NCI-H2107 treated with DMSO at 0.1 percent for 48 hours (cell line): ENCODE measurements around the gene AKT1.
A peak's percentile ranks its signal among the peaks of the same experiment; 100 is the strongest.
"Not testable (repeated sequence)": the region's sequence is repeated elsewhere in the genome, so short reads cannot be mapped to it uniquely, and the experiment has no call there.

Source experiments
- DNase-seq: peaks from one replicate; lab custom pipeline; 2025; ENCODE audit not compliant: unreplicated experiment; lab: John Stamatoyannopoulos, UW

The AKT1 gene

DNA sequence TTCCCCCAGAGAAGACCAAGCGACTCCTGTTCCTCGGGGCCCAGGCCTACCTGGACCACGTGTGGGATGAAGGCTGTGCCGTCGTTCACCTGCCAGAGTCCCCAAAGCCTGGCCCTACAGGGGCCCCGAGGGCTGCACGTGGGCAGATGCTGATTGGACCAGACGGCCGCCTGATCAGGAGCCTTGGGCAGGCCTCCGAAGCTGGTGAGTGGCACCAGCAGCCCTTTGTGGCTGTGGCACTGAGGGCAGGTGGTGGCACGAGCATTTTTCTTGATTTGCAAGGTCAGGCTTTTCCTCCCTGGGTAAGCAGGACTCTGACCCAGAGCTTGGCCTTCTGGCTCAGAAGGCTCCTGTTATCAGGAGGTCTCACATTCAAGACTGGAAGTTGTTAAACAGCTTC is 39.9 kb downstream of the AKT1 start:
- no peak for DNase-seq

DNA sequence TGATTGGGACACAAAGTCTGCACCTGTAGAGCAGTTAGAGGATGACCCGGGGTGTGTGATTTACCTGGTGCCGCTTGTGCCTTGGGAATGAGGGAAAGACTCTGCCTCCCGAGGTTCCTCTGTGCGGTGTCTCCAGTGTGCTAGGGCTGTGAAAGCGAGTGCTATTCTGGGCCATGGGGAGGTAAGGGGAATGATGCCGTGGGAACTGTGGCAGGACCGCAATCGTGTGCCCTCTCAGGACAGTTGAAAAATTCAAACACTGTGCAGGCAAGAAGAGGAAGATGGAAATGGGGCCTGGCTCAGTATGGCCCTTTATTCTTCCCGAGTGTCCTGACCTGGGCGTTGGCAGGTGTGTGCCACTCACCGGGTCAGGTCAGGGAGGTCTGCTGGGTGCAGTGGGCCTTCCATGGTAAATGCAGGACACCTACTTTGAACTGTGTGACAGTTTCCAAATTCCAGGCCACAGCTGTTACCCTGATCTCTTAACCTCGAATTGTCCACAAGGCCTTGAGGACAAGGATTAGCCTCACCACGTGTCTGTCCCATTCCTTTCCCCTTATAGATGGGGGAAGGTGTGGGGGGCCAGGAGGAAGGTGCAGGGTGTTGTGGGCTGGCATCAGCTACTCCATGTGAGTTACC is 41.2 kb downstream of the AKT1 start:
- no peak for DNase-seq

DNA sequence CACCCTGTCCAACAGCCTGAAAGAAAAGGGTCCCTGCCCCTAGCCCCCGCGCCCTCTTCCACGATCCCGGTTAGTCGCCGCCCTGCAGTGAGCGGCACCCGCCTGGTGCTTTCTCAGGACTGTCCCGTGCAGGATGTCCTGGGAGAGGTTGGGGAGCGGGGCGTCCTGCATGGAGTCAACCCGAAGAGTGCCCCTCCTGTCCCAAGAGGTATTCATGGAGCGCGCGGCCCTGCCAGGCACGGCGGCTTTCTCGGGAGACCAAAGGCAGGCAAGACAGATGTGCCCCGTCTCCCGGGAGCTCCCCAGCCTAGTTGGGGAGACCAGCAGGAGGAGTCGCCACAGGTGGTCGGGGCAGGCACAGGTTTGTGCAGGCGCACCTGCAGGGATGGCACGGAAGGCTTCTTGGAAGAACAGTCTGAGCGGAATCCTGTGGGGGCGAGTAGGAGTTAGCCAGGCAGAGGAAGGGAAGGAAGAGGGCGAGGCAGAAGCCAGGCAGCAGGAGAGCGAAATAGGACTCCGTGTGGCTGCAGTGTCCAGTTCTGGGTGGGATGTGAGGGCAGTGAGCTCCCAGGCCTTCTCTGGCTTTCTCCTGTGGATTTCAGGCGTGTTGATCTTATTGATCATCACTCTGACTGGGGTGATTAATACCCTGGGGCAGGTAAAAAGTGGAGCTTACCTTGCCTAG is 41.9 kb downstream of the AKT1 start:
- DNase-seq: no peak

DNA sequence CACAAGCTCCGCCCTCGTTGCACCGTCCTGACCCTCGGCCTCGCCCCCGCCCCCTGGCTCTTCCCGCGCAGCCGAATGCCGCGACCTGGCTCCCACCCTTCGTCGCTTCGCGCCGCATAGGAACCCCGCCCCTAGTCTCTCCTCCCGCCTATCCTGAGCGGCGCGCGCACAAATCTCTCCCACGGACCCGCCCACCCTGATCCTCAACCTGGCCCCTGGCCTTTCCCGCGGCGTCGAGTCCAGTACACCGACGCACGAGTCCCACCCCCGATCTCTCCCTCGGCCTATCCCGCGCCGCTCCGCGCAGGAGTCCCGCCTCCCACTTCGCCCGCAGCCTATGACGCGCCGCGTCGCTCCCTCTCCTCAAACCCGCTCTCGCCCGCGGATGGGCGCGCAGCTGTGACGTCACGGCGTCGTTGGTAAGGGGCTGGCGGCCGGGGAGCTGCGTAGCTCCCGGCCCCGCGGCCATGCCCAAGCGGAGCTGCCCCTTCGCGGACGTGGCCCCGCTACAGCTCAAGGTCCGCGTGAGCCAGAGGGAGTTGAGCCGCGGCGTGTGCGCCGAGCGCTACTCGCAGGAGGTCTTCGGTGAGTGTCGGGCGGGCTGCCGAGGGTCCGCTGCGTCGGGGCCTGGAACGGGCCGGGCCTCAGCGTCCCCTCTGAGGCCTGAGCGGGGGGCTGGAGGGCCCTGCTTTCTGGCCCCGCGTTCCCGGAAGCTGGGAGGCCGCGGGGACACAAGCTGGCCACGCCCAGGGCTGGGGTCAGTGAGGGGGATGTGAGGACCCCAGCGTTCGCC is 42.6 kb downstream of the AKT1 start, which contains the start of gene SIVA1:
TSS of gene SIVA1 (plus strand) at position 413 of the 793 bp plus-strand sequence. CDS start at position 468, 55 bp downstream.
- peak; percentile 99 for DNase-seq

DNA sequence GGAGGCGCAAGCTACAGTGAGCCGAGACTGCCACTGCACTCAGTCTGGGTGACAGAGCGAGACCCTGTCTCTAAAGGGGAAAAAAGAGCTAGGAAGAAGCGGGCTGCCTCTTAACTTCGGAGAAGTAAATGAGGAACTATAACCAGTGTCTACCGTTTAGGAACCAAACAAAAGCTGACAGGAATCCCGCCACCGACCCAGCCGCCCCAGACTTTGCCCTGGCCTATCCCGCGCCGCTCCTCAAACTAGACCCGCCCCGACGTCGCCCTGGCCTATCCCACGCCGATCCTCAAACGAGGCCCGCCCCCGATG is 43.2 kb downstream of the AKT1 start:
- no peak for DNase-seq

DNA sequence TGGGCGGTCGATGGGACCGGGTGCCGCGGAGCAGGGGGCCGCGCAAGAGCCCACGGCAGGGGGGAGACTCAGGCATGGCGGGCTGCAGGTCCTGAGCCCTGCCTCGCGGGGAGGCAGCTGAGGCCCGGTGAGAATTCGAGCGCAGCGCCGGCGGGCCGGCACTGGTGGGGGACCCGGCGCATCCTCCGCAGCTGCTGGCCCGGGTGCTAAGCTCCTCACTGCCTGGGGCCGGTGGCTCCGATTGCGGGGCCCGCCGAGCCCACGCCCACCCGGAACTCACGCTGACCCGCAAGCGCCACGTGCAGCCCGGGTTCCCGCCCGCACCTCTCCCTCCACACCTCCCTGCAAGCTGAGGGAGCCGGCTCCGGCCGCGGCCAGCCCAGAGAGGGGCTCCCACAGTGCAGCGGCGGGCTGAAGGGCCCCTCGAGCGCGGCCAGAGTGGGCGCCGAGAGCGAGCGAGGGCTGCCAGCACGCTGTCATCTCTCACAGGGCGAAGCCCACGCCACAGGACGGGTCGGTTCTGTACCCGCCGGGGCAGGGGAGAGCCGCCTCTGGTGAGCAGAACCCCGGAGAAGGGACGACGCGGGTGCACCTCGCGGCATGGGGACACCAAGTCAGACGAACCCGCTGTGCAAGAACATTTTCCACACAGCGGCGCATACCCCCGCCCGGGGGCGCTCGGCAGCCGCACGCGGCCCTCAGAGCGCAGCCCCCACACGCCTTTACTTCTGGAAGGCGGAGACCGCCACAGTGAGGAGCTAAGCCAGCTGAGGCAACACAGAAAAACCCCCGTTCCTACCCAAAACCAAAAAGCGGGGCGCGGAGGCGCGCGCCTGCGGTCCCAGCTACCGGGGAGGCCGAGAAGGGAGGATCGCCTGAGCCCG is 43.8 kb downstream of the AKT1 start:
- no peak for DNase-seq

DNA sequence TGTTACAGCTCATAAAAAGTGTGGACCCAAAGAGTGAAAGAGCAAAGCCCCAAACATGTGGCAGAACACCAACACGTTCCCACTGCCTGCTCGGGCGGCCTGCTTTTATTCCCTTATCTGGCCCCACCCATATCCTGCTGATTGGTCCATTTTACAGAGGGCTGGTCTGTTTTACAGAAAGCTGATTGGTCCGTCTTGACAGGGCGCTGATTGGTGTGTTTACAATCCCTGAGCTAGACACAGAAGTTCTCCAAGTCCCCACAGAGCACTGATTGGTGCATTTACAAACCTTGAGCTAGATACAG is 44.8 kb downstream of the AKT1 start:
- not testable (repeated sequence) for DNase-seq

DNA sequence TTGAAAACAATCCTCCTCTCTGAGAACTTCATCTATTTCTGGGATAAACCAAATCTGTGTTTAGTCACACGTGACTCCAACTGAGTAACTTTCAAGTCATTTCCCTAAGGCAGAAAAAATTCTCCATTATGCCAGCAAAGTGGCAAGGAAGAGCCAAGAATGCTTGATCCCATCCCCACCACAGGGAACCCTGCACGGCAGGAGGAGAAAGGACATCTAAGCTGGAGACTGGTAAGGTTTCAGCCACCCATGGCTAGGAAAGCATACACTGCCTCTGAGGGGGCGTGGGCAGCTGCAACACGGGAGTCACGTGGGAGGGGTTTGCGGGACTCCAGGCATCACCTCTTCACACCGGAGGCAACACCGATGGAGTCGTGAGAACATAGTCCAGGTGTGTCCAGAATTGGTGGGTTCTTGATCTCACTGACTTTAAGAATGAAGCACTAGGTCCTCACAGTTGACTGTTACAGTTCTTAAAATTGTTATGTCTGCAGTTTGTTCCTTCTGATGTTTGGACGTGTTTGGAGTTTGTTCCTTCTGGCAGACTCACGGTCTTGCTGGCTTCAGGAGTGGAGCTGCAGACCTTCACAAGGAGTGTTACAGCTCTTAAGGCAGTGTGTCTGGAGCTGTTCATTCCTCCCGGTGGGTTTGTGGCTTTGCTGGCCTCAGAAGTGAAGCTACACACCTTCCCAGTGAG is 45.3 kb downstream of the AKT1 start:
- no peak for DNase-seq

DNA sequence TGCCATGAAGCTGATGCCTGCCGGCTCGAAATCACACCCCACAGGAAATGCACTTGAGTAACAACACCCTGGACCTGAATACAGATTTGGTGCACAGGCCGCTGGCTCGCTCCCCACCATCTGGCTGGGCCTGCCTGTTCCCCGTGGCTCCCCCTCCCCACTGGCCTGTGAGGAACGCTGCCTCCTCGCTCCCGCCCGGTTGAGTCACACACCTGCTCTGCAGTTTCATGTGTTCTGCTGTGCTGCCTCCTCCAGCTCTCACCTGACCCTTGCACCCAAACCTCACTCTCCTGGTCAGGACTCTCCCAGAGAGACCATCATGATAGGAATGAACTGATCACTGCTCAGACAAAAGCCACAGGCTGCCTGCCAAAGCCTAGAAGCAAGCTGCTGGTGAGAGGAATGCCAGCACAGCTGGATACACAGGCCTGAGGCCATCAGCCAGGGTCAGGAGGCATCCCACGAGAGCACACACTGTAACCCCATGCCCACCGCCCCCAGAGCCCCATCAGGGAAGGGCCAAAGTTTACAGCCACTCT is 46.4 kb downstream of the AKT1 start:
- DNase-seq: no peak

DNA sequence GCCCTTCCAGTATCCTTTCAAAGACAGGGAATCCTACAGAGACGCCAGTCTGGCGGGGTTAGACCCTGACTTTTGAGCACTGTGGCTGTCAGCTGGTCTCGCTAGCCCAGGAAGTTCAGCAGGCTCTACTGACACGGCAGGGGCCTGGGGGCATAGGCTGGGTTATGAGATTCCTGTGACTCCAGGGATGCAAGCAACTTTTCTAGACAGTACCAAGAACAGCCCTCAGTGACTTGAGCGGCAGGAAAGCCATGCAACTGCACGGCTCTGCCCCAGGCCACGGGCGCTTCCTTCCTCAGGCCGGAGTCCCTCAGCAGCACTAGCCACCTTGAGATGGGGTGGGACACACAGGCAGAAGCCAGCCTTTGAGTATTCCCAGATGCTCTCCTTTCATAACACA is 47.7 kb downstream of the AKT1 start:
- no peak for DNase-seq

DNA sequence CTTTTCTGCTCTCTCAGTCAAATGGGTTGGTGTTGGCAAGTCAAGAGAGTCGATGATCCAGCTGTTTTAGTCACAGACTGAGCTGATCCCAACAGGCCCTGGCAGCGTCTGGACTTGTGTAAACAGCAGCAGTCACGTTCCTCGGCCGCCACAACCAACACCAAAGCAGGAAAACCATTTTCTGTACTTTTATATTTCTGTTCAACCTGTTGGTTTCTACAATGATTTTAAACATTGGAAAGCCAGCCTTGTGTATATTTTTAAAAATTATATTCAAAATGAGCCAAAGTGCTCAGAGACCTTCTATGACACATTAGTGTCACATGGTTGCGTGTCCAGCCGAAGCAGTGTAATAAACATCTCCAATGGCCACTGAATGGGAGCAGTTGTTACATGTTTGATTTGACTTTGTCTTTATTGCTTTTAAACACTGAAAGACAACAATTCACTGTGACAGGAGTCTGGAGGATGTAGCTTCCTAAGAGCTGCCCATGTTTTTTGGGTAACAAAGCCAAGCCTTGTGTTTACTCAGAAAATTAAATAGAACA is 48.5 kb downstream of the AKT1 start:
- no peak for DNase-seq

DNA sequence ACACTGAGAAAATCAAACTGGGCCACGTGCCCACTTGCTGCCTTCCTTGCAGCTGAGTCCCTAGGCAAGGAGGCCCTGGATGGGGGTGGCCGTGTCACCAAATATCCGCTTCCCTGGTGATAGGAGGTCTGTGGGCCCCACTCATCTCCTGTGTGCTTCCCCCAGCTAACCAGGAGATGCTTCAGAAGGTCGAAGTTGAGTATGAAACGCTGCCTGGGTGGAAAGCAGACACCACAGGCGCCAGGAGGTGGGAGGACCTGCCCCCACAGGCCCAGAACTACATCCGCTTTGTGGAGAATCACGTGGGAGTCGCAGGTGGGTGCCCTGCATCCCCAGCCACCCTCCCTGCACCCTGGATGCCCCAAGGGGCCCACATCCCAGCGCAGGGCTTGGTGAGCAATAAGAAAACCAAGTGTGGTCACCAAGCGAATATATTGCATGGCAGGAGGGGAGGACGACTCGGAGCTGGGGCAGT is 49.4 kb downstream of the AKT1 start:
- DNase-seq: no peak

DNA sequence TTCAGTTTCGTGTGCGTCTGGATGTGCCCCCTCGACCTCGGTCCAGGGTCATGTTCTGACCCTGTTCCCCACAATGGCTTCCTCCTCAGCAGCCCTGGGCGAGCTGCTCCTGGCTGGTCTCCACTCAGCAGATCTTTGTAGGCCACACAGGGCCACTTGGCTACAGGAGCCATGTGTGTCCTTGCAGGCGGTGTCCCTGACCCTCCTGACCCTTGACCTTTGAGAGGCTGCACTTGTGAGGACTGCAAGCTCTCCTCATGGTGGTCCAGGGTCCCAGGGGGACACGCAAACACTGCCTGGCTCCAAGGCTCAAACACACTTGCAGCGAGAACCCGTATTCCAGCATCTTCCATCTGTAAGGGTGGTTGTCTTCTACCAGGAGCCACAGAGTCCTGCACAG is 50.1 kb downstream of the AKT1 start:
- no peak for DNase-seq

DNA sequence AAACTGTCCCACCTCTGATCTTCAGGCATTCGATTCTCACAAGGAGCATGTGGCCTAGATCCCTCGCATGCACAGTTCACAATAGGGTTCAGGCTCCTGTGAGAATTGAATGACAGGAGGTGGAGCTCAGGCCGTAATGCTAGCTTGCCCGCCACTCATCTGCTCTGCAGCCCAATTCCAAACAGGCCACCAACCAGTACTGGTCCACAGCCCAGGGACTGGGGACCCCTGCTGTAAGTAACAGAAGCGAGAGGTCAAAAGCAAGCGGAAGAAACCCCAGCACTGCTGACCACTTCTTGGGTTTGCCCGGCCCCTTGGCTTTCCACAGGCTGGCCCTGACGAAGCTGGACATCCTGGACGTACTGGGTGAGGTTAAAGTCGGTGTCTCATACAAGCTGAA is 51.1 kb downstream of the AKT1 start:
- DNase-seq: no peak

DNA sequence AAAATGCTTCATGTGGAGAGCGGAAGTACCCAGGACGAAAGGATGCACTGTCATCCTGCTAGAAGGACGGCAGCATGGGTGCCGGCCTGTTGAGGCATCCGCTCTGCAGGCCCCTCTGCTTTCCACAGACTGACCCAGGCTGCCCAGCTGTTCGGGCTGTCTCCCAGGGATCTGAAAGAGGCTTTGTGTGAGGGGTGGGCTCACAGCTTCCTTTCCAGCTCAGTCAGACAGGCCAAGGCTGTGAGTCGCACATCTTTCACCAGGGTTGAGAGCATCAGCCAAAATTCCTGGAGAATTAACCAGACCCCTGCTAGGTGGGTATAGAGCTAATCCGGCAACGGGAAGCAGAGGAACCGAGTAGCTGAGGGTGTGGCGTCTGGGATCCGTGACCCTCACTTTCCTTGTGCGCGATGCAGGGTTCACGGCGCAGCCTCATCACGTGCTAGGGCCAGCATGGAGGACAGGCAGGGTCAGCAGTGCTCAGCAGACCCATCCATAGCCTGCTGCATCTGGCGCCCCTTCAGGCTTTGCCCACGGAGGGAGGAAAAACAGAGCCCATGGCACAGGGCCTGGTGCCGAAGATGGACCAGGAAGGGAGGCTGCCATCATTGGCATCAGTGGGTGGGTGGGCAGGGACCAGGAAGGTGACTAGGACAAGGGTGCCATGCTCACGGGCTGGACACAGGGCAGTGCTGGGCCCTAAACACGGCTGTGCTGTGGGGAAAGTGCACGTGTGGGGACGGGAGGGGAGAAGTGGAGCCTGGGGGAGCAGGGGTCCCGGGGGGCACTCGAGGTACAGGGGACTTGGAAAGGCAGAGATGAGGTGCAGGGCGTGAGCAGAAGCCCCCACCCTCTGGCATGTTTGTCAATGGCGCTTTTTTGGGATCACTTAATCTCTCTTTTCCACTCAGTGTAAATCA is 51.8 kb downstream of the AKT1 start:
- DNase-seq: no peak

DNA sequence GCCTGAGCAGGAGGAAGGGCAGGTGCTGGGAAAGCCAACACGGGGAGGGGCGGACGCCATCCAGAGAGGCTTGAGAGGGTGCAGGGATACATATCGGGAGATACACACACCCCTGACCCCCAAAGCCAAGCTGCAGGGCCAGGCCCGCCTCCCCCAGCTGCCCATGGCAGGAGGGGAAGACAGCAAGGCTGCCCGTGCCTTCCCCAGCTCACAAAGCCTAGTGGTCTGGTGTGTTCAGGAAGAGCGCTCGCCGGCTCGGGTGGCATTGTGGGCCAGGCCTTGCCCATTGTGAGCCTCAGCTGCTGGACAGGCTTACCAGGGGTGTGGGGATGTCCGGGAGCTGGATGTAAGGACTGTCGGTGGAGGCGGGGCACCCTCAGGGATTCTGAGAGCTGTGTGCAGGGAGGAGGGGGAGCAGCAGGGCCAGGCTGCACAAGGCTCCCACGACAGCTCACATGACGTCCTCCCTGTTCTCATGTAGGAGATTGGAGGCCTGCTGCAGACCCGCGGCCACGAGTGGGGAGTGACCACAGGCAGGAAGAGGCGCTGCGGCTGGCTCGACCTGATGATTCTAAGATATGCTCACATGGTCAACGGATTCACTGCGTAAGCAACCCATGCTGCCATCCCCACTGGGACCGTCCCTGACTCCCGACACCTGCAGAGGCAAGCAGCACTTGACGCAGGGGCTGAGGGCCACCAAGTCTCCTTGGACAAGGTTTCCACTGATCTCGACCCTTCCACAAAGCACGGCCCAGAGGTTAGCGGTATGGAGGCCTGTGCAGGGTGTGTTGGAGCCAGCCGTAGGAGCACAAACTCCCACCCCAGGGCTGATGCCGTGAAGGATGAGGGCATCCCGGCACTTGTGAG is 52.7 kb downstream of the AKT1 start:
- DNase-seq: no peak

DNA sequence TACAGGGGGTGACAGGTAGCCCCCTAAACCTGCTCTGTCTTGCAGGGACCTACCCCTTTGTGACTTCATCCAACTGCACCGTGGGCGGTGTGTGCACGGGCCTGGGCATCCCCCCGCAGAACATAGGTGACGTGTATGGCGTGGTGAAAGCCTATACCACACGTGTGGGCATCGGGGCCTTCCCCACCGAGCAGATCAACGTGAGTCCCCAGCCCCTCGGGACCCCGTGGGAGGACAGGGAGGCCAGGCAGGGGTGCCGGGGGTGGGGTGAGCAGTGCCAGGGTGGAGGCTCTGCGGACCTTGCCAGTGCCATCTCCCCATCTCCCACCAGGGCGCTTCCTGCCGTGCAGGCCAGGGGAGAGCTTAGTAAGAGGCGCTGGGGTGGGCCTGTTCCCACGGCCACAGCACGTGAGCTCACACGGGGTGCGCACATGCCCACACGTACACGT is 53.7 kb downstream of the AKT1 start:
- no peak for DNase-seq
